IMR-90 (cell line): ENCODE results near the gene CLTCL1. TPM values are rescaled to one million over a fixed set of nuclear protein-coding genes. Genes with fewer than 3 reads are reported as not detected.

Source experiments
- MAFK ChIP-seq: IDR thresholded peaks from 2 replicates; pipeline ENCODE4 v1.6.1; 2012; ENCODE audit warnings: low read depth, low read length, improper control_type of control experiment
- MXI1 ChIP-seq: IDR thresholded peaks from 2 replicates; pipeline ENCODE4 v1.6.1; 2012; ENCODE audit warnings: low read depth, mild to moderate bottlenecking, low read length, moderate library complexity, borderline replicate concordance
- NFE2L2 ChIP-seq: fragments of 150-350 bp; IDR thresholded peaks from 2 replicates; pipeline ENCODE4 v1.6.1; 2016; ENCODE audit warnings: low read depth, mild to moderate bottlenecking, low read length
- polyA plus RNA-seq, 3 experiments: library from polyadenylated mRNA; depleted of rRNA; stranded (reverse); fragments of >200 nt; gene quantifications; 2 replicates each; pipeline ENCODE4 v1.2.3, GENCODE V29; 2012; ENCODE audit warnings: low replicate concordance in 1 of 3
- total RNA-seq: library from RNA; depleted of rRNA; stranded (reverse); fragments of >200 nt; gene quantifications from 2 replicates; pipeline ENCODE4 v1.2.3, GENCODE V29; 2012
- TF ChIP-seq, protein P1 (sequence below): conservative IDR thresholded peaks from 2 replicates; pipeline ENCODE4 v1.5.1; 2012; ENCODE audit warnings: mild to moderate bottlenecking, low read depth, low read length, improper control_type of control experiment

Gene CLTCL1
- total and polyA plus RNA-seq, 2 of the 4 experiments (the other 2 are of a cell fraction) = 6.2 to 8.1 TPM

DNA sequence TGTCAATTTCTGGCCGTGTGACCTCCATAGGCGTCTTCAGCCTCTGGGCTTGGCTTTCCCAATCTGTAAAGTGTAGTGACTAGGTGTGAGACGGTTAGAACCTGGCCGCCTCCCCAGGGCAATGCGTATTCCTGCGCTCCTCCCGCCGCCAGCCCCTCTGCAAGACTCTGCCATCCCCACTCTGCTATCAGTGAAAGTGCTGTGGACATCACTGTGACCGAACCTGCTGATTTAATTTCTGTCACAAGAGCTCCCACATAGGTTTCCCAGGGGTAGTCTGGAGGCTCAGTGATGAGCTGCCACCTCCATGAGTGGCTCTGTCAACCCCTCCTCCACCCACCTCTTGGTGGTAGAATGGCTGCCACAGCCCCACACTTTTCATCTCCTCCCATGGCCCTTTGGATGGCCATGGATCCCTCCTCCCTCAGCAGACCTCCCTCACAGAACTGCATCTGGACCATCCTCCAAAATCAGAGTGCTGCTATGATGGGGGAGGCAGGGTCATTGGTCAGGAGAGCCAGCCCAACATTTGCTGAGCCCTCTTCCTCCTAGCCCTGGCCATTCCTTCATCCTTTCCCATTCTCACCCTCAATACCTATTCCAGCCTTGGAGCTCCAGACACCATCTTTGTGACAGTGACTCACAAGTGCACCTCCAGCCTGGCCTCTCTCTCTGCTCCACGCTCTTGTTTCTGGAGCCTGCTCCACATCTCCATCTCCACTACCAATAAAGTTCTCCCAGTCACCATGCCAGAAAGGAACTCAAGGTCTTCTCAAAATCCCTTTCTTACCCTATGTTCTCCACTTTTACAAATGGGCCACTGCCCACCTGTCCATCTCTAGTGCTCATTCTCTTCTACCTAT lies 140.0 kb downstream of the CLTCL1 start (continued):
- TF ChIP-seq, protein P1, sequence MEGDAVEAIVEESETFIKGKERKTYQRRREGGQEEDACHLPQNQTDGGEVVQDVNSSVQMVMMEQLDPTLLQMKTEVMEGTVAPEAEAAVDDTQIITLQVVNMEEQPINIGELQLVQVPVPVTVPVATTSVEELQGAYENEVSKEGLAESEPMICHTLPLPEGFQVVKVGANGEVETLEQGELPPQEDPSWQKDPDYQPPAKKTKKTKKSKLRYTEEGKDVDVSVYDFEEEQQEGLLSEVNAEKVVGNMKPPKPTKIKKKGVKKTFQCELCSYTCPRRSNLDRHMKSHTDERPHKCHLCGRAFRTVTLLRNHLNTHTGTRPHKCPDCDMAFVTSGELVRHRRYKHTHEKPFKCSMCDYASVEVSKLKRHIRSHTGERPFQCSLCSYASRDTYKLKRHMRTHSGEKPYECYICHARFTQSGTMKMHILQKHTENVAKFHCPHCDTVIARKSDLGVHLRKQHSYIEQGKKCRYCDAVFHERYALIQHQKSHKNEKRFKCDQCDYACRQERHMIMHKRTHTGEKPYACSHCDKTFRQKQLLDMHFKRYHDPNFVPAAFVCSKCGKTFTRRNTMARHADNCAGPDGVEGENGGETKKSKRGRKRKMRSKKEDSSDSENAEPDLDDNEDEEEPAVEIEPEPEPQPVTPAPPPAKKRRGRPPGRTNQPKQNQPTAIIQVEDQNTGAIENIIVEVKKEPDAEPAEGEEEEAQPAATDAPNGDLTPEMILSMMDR = no peak
- TF ChIP-seq MXI1 = no peak
- TF ChIP-seq MAFK = no peak
- TF ChIP-seq NFE2L2 = no peak
